RPMI7951 (cell line): ENCODE results near the gene VPS29. TPM values are rescaled to one million over a fixed set of nuclear protein-coding genes. Genes with fewer than 3 reads are reported as not detected.

Experiments used
- DNase-seq: peaks from one replicate; pipeline ENCODE4 v3.0.0-alpha.2; 2012; ENCODE audit warnings: low read depth
- total RNA-seq: library from RNA; depleted of rRNA; stranded (reverse); fragments of >200 nt; shearing (Covaris generic); gene quantifications from 2 replicates; pipeline ENCODE4 v1.2.3, GENCODE V29; 2014; rRNA removed

VPS29 gene
- total RNA-seq: 91.6 and 106 TPM in 2 replicates

DNA sequence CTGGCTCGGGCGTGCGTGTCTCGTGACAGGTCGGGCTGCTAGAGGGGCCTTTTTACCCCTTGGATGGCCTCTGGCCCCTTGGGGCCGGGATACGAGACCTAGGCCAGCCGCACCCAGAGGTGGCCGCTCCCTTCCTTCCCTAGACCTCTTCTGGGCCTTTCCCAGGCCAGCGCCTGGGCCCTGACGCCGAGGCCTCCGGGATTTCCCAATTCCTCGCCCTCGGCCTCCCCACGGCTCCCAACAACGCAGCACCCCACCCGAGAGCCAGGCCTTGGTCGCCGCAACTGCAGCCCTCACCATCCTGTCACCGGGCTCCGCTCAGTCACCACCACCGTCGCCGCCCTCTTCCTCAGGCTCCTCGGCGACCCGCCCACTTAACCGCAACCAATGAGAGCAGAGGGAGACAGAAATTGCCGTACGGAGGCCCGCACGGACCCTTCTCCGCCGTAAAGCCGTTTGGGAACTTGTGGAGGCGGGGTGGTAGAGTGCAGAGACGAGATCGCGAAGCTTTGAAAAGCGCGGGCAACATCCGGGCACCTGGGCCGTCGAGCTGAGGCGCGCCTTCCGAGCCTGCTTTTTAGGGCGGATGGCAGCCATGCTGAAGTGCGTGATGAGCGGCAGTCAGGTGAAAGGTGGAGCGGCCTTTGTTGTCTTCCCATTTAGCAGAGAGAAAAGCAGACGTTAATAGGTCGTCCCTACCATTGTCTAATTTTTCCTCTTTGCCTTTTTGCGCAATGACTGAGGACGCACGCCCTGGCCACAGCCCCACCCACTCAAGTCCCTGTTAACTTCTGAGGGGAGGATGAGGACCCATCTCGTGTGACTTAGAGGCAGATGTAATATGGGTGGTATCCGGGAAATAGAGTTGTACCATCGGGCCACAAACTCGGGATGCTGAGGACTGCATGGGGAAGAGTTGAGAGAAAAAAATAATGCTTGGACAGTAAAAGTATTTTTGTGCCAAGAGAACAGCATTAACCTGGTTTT is at the start of gene VPS29, which contains the start of gene RAD9B:
Gene VPS29, minus strand, starts transcription at position 360 of the 987 bp plus-strand sequence. Its CDS starts 60 bp downstream, at position 300.
Gene RAD9B, plus strand, starts transcription at position 580 of the 987 bp plus-strand sequence. Its CDS starts 7 bp downstream, at position 587.
- peak; percentile 98 for DNase-seq

DNA sequence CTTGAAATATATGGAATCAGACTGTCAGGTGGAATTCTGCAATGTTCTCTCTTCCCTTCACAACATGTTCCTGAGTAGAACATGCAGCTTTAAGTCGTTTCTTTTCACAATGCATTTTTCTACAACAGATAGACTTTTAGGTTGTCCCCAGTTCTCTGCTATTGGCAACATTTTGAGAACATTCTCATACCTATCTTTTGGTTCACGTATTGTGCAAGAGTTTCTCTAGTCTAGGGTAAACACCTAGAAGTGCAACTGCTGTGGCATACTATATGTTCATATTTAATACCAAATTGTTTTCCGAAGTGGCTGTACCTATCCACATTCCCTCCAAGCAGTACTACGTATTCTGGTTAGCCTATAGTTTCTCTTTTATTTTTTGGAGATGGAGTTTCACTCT is 49.1 kb upstream of the VPS29 start:
- DNase-seq: no peak

DNA sequence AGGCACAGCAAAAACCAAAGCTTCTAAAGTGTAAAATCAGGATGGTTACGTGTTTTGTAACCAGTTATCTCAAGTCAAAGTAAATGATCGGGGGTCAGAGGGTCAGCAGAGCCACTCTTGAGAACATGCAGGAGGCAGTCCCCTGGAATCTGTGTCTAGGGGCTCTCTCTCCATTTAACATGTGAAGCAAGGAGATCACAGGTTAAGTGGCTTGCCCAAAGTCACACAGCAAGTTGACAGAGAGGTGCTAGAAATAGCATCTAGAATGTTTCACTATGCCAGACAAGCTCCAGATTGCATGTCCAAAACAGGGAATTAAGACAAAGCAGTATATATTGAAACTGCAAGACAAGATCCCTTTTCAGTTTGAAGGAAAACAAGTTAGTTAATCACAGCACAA is 47.8 kb upstream of the VPS29 start:
- DNase-seq: no peak

DNA sequence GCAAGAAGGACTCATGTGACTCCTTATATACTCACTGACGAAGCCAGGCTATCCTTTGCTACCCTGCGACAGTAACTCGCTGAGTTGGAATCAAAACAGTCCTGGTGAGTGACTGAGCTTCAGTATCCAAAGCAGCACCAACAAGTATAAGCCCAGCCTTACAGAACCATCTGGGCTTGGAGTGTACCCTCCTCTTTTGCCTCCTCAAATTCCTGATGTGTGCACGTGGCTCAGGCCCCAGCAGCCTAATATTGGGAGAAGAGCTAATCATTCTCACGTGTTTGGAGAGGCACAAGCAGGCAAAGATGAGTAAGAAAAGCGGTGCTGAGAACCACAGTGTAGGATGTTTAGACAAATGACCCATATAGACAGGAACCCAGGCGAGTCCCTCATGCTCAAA is 46.8 kb upstream of the VPS29 start:
- no peak for DNase-seq

DNA sequence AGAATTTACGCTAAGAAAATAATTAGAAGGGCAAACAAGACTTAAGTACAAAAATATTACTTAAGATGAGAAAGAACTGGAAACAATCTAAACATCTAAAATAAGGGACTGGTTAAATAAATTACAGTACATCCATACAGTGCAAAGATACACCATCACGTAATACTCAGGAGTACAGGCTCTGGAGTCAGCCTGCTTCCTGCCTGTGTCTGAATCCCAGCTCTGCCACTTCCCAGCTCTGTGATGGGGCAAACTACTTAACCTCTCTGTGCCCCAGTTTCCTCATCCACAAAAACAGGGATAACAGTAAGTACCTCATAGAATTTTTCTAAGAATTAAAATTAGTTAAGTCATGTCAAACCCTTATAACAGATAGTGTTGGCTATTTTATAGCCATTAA is 45.2 kb upstream of the VPS29 start:
- no peak for DNase-seq

DNA sequence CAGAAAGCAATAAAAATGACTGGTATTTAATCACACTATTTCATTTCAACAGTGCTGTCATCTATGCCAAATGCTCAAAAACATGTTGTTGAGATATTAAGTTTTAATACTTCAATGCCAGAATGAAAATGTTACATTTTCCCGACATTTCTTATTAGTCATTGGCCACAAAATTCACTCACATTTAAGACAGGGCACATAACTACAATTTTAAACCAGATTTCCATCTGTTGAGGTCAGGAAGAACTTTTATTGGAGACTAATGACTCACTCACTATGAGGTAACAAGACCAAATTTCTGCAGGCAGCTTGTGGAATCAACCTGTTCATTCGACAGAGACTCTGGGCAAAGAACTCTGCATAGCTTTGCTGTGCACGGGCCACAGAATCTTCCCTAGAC is 44.4 kb upstream of the VPS29 start:
- peak; percentile 86 for DNase-seq

DNA sequence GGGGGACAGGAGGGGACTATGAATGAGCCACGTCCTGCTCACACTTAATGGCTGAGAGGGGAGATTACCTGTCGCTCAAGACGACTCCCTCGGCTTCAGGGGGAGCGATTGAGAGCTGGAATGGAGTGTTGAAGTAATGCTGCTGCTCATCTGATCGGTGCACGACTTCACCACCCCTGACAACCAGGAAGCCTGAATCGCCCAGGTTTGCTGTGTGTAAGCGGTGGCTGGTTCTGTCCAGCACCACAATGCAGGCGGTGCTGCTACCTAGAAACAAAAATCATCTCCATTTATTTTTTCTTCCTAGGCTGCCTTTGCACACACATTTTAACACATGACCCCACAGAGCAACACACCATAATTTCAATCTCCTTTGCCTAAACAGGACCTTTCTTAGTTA is 43.9 kb upstream of the VPS29 start:
- DNase-seq: no peak

DNA sequence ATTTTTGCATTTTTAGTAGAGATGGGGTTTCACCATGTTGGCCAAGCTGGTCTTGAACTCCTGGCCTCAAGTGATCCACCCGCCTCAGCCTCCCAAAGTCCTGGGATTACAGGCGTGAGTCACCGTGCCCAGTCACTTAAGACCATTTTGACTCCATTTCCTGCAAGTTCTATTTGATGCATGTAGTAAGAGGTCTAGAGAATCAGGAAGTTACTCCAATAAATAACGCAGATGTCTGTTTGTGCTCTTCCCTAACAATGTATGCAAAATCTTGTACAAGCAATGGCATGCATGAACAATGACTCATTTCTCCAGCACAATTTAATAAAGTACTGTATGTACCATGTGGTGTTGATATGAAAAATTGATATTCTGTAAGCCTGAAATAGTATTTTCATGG is 43.3 kb upstream of the VPS29 start:
- DNase-seq: peak; percentile 79

DNA sequence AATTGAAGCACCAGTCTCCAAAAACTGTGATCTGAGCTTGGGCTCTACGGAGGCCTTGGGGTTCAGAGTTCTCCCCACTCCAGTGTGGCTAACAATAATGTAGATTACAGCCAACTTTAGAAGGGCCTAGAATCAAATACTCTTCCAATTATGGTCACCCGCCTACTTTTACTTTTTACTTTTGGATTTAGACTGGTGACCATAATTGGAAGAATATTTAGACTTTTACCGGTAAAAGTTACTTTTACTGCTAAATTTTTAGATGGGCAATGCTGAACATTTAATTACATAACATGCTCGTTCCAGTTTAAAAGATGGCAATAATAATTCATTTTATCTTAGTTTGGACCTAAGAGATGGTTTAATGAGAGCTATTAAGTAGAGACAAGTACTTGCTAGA is 42.1 kb upstream of the VPS29 start:
- no peak for DNase-seq

DNA sequence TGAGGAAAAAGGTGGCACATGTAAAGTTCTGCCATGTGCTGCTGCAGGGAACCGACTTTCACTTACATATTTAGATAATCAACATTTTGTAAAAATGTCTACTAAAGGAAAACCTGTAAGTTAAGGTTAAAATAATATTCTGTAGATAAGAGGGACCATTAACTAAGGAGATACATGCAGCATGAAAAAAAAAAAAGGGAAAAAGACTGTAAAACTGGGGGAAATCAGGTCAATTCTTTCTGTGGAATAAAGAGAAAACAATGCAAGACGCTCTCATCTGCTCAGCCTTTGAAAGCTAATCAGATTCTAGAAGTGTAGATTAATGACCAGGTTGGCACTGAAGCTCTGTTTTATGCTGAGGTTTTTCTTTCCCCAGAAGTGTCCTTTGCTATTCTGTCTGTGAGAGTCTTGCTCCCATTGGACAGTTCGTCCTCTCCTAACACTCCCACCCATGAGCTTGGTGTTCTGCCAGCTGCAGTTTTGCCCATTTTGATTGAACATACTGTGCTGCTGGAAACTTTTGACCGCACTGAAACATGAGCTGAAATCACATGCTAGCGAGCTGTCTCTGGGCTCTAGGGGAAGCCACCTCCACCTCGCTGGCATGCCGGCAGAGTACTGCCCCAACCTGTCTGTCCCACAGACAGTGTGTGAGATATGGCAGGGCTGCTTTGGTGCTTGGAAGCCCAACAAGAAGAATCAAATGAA is 41.5 kb upstream of the VPS29 start:
- DNase-seq: peak; percentile 64

DNA sequence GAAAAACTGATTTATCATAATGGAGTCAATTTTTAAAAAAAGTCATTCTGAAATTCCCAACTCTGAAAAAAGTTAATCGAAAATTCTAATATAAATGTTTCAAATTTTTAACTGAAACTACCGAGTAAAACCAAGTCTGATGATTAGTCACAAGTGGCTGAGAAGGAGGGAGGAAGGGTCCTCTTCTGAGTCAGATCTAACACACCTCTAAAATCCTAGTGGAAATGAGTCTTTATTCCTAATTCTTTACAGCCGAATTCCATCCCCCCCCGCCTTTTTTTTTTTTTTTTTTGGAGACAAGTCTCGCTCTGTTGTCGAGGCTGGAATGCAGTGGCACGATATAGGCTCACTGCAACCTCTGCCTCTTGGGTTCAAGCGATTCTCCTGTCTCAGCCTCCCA is 38.1 kb upstream of the VPS29 start:
- DNase-seq: no peak

DNA sequence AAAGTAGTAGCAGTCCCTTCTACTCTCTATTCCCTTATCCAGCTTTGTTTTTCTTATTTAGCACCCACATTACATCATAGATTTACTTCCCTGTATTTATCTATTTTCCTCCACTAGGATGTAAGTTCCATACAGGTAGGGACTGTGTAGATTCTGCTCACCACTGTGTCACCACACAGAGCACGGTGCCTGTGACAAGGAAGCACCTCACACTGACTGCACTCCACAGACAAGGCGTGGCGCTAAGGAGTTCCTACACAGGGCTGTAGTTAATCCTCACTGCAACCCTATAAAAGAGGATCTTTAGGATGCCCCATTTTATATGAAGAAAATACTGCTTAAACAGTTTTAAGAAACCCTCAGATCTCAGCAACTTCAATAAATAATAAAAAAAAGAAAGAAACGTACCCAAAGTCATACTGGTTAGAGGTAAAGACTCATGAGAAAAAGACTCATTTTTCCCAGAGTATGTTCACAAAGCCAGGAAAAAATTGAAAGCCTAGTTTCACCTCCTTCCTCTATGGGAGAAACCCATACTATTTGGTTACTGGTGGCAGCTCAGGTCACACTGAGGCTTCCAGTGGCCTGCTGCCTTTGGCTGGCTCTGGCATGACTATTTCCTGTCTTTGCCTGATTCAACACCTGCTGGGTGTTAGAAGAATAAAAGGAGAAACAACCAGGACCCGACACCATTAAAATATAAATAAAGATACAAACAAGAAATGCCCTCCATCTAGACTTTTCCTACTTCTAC is 37.1 kb upstream of the VPS29 start:
- DNase-seq: no peak

DNA sequence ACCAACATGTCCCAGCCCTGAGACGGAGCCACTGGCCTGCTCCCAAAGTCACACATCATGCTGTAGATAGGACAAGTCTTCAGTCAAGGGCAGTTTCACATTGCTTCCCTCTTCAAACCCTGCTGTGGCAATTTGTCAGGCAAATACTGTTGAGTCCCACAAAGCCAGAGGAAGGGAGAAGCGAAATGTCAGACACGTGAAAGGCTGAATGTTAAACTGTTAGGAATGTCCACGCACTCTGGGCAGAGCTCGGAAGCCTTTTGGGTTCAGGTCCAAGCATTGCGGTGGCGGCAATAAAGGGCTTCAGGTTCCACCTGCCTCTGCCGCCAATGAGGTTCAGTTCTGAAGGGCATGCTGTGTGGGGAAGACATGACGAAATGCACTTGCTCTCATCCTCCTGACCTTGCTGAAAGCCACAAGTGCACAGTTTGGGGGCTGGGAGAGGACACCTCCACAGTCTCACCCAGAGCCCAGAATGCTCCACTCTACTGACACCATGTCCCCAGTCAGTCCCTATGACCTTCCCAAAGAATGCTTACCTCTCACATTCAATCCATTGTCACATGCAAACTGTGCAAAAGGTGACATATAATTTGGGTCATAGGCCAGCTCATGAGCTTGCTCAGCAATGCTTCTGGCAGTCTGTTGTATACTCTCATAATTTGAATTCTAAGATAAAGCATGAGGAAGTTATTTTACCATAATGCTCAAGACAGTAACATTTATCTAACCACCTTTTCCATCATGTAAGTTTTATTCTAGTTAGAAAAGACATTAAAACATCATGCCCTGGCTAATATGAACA is 35.9 kb upstream of the VPS29 start:
- no peak for DNase-seq

DNA sequence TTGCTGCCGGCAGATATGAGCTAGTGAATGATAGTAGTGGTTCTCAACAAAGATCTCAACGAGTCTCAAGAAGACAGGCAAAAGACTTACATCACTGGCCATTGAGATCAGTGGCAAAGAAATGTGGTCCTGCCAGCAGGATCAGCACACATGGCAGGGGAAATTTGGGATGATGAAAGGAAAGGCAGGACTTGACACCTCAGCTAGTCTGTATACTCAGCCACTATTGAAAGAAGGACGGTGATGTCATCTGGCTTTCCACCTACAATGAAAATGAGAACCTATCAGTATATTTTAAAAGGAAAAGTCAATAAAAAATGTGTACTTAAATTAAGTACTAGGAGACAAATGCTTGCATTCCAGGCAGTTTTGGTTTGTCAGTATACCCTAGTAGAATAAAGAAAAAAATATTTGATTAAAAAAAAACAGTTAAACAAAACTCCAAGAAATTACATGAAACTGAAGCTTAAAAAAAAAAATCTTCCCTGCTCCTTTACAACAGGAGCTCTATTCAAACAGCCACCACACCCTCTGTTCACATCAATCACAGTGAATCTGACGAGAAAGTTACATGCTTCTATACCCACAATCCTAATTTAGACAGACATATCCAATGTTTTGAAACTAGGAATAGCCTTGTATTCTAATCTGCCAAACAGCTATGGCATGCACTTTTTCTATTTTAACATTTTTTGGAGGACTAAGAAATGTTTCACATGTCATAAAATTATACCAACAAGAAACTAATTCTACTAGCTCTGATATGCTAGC is 35.1 kb upstream of the VPS29 start:
- no peak for DNase-seq

DNA sequence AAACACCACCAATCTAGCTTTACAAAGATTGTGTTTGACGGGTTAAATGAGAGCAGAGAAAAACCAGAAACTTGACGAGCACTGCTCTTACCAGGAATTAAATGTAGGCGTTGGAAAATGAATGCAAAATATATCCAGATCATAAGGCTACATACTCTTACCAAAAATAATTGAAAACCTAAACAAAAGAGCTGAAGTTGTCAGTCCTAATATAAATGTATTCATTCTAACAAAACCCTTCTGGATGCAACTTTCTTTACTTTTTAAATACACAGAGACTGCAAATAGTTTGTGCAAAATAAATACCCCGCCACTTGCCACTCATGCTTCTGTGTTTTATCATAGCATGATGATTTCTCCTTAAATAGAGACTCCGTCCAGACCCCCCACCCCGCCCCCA is 32.9 kb upstream of the VPS29 start:
- DNase-seq: no peak

DNA sequence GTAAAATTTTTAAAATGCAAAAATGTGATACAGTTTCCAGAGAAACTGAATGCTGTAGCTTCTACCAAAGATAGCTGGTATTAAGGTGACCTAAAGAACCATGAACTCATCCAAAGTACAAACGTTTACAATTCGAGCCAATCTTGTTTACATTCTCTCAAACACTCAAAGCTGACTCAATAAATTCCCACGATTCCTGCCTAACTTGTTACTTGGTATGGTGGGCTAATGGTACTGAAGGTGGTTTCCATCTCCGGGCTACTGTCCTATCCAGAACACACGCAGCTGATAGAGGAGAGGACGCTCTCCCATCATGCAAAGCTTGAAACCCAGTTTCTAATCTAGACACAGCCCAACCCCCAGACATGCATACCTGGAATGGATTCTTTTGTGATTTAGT is 31.7 kb upstream of the VPS29 start:
- no peak for DNase-seq

DNA sequence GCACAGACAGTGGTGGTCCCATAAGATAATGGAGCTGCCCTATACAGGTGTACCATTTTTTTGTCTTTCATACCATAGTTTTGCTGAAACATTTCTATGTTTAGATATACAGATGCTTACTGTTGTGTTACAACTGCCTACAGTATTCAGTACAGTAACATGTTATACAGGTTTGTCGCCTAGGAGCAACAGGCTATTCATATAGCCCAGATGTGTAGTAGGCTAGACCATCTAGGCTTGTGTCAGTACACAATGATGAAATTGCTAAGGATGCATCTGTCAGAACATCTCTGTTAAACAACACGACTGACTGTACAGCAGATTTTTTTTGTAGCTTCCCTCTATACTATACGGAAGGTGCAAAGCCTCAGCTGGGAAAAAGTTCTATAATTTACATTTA is 30.7 kb upstream of the VPS29 start:
- DNase-seq: no peak

DNA sequence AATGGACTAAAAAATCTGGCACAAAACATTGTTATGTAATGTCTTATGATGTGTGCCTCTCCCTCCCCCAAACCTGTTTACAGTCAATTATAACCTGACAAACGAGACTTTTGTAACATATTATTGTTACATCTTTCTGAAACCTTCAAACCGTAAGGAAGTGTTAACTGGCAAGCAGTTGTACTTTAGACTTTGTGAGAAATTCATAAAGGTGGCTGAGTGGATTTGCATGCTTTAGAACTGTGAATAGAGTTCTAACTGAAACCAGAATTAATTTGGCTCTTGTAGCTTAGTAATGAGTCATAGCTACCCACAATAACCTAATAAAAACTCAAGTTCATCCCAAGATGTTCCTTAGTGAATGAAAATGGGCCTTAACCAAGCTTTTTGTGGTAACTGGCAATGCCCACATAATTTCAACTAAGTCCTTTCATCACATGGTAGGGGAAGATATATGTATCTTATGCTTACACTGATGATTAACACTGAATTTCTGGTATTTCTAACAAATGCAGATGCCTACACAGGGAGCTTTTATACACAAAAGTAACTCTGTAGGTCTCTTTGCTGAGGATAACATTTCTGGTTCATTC is 29.9 kb upstream of the VPS29 start:
- DNase-seq: peak; percentile 72

DNA sequence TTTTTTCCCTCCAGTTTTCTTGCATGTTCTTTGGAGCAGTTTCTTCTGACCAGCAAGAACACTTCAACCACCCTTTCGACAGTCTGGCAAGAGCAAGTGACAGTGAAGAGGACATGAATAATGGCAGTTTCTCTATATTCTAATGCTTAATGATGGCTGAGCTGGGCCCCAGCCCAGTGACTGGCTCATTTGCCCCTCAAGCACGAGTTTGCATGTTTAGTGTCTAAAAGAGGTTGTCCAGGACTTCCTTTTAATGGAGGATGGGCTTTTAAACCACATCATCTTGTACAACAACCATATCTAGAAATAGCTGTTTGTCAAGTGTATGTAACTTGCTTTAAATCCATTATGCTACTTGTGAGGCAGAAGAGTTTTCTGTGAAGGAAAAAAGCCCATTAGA is 28.6 kb upstream of the VPS29 start:
- DNase-seq: no peak

DNA sequence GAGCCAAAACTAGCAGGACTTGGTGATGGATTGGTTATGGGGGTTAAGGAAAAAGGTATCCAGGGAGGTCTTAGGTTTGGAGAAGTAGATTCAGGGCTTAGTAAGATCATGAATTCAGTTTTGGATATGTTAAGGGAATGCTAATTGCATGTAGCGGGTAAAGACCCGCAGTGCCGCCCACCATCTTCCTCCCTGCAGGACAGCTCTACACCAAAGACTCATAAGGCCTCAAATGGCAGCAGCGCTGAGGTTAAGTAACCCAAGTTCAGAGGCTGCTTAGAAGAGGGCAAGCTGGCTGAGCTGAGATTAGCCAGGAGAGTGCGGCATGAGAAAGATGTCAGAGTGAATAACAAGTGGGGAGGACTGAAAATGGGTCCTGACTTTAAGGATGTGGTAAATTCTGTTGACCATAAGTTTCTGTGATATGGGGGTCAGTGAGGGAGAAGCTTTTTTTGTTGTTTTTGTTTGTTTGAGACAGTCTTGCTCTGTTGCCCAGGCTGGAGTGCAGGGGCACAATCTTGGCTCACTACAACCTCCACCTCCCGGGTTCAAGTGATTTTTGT is 26.4 kb upstream of the VPS29 start:
- no peak for DNase-seq
